GM03348 (cell line): Measurements from ENCODE around the gene ZNF711.
"Not testable (repeated sequence)": the region's sequence is repeated elsewhere in the genome, so short reads cannot be mapped to it uniquely, and the experiment has no call there.

Experiments used
- DNase-seq: peaks from one replicate; pipeline ENCODE4 v3.0.0; 2012; ENCODE audit warnings: low spot score

The ZNF711 gene

DNA sequence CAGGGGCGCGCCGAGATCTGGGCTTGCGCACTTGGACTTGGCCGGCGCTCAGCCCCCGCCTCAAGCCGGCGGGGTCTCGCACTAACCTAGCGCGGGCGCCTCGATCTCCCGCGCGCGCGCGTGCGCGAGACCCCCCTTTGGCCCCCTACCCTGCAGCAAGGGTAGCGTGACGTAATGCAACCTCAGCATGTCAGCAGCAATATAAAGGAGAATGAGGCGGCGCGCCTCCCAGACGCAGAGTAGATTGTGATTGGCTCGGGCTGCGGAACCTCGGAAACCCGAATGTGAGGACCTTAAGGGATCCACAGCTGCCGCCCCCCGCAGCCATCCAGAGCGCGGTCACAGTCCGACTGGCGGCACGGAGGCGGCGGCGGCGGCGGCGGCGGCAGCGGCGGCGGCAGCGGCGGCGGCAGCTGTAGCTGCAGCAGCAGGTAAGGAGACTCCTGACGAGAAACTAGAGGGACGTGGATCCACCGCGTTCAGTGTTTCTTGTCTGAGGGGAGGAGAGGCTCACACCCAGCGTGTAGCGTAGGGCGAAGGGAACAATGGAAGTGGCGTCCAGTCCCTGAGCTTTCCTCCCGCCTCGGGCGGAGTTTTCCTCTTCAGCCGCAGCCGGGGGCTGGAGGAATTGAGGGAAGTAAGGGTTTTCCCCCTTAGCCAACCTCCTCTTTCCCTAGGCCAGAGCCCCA is at the start of gene ZNF711, which contains the start of gene SATL1:
Gene ZNF711, plus strand, starts transcription at position 231 of the 689 bp plus-strand sequence. CDS start 3,582 bp downstream, outside the sequence.
Gene SATL1, minus strand, starts transcription at position 19 of the 689 bp plus-strand sequence. CDS start 134,811 bp downstream, outside the sequence.
- DNase-seq: peak; percentile 26

DNA sequence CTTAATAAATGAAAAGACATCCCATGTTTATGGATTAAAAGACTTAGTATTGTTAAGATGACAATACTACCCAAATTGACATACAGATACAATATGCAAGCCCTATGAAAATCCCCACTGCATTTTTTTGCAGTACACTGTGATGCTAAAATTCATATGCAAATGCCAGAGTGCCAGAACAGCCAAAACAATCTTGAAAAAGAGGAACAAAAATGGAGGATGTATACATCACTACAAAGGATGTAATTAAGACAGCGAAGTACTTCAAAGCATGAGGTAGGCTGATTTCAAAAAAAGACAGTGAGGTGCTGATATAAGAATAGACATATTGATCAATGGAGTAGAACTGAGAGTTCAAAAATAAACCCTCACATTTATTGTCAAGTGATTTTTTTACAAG is 47.5 kb upstream of the ZNF711 start:
- no peak for DNase-seq

DNA sequence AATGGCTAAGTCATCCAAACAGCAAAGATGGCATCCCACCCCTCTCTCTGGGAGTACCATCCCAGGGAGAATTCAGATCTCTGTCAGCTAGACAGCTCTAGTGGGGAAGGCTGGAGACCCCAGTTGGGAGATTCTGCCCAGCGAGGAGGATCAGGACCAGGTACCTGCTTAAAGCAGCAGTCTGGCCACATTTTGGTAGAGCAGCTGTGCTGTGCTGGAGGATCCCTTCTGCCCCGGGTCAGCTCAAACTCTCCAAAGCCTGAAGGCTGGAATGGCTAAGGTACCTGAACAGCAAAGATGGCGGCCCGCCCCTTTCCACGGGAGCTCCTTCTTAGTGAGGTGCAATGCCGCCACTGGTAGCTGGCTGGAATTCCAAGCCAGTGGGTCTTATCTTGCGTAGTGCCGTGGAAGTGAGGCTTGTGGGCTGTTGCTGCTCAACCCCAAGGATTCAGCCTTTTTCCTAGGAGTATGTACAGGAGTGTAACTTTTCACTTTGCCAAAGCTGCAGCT is 40.3 kb upstream of the ZNF711 start:
- no peak for DNase-seq

DNA sequence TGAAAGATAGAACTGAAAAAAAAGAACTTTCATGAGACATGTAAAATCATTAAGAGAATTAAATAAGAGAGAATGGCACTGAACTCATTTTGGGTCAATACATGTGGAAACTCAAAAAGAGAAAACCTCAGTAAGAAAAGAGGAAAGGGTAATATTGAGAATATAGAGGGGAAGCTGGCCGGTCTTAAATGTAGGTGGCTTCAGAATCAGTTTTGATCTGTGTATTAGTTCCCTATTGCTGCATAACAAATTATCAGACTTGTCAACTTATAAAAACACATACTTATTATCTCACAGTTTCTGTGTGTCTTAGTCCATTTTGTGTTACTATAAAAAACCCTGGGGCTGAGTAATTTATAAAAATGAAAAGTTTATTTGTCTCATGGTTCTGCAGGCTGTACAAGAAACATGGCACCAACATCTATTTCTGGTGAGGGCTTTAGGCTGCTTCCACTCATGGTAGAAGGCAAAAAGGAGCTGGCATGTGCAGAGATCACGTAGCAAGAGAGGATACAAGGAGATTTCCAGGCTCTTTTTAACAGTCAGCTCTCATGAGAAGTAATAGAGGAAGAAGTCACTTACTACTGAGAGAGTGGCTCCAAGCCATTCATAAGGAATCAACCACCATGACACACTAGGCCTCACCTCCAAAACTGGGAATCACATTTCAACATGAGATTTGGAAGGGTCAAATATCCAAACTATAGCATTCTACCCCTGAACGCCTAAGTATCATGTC is 29.8 kb upstream of the ZNF711 start:
- no peak for DNase-seq

DNA sequence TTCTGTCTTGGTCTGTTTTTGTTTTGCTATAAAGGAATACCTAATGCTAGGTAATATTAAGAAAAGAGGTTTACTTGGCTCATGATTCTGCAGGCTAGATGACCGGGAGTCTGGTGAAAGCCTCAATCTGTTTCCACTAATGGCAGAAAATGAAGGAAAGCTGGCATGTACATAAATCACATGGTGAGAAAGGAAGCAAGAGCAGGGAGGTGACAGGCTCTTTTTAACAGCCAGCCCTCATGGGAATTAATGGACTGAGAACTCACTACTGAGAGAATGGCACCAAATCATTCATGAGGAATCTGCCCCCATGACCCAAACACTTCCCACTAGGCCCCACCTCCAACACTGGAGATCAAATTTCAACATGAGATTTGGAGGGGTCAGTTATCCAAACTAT is 27.8 kb upstream of the ZNF711 start:
- no peak for DNase-seq

DNA sequence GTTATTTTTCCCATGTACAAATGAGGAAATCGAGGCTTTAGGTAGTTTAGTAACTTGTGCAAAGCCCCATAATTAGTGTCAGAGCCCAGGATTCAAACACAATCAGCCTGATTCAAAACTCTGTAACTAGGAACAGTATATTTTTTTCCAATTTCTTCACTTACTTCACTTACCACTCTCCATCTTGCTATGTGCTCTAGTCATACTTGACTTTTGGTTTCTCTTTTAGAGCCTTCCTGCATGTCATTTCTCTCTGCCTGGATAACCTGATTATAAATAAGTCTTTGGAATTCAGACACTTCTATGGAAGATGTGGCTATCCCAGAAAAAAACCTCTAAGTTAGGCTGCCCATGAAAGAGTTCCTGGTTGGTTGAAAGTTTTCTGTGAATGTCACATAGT is 22.4 kb upstream of the ZNF711 start:
- DNase-seq: no peak

DNA sequence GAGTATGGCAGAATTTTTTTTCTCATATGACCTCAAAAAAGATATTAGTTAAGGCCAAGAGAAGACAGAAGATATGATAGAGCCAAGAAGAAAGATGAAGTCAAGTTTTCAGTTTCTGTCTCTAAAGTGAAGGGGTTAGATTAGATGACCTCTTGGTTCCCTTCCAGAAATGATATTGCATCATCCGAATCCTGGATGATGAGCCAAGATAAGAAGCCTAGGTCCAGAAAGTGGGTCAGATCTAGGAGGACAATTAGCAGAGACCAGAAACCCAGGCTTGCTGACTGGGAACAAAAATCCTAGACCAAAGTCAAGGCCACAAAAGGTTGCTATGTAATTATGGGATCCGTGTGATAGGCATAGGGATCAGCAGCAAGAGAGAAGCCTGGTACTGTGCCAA is 20.4 kb upstream of the ZNF711 start:
- DNase-seq: no peak

DNA sequence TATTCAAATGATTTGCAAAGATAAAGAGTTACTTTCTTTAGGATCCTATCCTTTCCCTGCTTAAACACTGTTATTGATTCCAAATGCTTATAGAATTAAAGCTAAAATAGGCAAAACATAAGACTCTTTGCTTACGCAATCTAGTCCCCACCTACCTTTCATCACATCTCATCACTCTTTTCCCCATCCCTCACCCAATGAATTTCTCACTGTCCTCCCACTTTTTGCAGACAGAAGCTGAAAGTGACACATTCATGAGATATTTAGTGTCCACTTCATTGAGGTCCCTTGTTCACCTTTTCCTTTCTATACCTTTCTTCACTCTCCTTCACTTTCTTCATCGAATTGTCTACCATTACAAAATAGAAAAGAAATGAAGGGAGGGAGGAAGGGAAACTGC is 636 bp upstream of the ZNF711 start:
- no peak for DNase-seq

DNA sequence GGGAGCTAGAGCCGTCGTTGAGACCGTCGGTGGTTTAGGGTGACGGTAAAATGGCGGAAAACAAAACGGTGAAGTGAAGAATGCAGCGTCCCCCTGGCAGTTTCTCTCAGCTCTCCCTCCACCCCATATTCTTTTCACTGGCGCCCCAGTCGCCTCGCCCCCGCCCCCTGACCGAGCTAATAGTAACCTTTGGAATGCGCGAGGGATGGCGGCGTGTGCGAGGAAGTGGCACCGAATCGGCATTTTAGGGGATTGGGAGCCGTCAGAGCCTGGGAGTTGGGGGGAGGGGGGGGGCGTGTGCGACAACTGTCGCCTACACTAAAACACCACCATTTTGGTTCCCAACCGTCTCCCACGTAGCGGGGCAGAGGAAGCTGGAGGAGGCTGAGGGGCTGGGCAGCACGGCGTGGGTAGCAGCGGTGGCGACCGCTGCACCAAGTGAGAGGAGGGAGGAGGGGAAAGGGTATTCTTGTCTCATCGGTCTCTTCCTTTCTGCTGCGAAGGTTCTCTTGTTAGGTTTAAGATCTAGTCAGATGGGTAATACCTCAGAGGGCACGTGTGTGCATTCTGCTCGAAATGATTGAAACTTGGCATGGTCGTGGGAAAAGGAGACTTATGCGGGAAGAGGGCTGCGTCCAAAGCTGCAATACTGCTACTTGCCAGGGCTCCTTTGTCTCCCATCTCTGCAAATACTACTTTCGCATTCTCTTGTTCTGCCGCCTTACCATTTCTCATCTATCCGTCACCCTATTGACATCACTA is 840 bp downstream of the ZNF711 start:
- DNase-seq: peak; percentile 4

DNA sequence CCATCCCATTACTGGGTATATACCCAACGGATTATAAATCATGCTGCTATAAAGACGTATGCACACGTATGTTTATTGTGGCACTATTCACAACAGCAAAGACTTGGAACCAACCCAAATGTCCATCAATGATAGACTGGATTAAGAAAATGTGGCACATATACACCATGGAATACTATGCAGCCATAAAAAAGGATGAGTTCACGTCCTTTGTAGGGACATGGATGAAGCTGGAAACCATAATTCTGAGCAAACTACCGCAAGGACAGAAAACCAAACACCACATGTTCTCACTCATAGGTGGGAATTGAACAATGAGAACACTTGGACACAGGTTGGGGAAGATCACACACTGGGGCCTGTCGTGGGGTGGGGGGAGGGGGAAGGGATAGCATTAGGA is 41.5 kb downstream of the ZNF711 start:
- not testable (repeated sequence) for DNase-seq

DNA sequence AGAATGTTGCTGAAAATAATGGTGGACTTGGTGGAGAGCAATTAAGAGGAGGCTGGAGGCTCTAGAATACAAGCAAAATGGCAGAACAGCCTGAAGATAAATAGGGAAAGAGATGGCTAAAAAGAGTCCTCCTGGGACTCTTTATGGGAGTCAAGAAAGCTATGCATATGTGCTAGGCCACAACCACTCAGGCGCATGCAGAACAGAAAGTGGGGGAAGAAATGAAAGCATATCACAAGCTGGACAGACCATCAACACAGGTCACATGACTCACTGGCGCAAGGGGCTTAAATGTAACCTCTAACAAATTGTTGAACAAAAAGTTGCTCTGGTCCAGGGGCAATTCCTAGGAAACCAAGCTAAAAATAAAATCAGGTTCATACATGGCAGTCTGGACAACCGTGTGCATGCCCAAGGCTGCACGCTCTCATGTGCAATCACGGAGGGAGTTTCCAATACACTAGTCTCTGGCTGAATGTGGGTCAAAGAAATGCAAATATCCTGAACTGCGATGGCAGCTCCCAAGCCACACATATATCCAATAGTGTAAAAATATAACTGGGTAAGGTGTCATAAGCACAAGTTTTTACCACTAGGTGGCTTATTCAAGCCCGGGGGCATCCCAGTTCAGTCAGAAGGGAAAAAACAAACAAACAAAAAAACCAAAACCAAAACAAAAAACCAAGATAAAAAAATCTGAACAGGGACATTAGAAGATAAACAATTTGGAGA is 45.4 kb downstream of the ZNF711 start:
- no peak for DNase-seq

DNA sequence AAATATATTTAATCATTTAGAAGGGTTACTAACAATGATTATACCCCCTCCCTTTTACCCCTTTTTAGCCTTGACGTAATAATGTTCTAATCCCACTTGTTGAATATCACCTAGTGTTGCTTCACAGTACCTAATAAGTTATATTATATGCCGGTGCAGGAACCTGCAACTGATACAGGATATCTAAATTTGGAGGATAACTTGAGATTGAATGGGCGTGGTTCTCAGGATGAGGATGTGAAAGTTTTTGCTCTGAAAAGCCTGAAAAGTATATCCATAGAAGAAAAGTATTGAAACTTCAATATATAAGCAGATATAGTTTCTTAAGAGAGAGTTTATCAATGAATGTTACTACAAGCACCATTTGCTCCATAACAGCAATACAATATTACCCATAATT is 59.8 kb downstream of the ZNF711 start:
- DNase-seq: no peak

DNA sequence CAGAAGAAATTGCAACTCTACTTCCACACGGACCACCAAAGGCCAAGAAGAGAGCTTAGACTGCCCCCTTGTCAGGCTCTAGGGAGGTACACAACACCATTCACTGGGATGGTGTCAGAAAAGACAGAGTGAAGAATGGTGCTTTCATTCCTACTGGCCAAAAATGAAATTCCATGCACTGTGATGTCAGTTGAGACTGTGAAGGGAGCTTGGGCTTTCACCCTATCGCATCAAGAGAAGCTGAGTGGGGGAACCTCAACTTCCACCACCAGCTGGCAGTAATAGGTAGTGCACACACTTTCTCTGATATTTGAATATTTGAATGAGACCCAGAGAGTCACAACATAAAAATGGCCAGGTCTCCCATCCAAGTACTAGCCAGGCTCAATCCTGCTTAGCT is 65.9 kb downstream of the ZNF711 start:
- DNase-seq: no peak

DNA sequence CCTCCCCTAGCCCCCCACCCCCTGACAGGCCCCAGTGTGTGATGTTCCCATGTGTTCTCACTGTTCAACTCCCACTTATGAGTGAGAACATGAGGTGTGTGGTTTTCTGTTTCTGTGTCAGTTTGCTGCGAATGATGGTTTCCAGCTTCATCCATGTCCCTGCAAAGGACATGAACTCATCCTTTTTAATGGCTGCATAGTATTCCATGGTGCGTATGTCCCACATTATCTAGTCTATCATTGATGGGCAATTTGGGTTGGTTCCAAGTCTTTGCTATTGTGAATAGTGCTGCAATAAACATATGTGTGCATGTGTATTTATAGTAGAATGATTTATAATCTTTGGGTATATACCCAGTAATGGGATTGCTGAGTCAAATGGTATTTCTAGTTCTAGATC is 67.6 kb downstream of the ZNF711 start:
- not testable (repeated sequence) for DNase-seq
